Suppressor macrophage treated with lipopolysaccharide for 1 hour (primary cell): ENCODE results near the gene ESPNL.
A peak's percentile ranks its signal among the peaks of the same experiment; 100 is the strongest.

ENCODE experiments used
- DNase-seq, 3 donors: peaks; one replicate each; pipeline ENCODE4 v3.0.0-alpha.2; 2020 to 2022

ESPNL gene

DNA sequence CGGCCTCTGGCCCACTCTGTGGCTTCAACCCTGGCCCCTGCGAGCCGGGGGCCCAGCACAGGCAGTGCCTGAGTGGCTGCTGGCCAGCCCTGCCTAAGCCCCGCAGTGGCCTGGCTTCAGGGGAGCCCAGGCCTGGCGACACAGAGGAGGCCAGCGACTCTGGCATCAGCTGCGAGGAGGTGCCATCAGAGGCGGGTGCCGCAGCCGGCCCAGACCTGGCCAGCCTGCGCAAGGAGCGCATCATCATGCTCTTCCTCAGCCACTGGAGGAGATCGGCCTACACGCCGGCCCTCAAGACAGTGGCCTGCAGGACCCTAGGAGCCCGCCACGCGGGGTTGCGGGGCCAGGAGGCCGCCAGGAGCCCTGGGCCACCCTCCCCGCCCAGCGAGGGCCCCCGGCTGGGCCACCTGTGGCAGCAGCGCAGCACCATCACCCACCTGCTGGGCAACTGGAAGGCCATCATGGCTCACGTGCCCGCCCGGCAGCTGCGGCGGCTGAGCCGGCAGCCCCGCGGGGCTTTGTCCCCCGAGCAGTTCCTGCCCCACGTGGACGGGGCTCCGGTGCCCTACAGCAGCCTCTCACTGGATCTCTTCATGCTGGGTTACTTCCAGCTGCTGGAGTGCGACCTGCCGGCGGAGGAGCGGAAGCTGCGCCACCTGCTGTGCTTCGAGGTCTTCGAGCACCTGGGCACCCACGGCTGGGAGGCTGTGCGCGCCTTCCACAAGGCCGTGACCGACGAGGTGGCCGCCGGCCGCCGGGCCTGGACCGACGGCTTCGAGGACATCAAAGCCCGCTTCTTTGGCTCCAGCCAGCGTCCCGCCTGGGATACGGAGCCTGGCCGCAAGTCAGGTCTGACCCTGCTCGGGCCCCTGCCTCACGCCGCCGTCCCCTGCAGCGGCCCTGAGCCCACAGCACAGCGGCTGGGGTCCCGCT is 30.8 kb downstream of the ESPNL start:
- no peak for DNase-seq

DNA sequence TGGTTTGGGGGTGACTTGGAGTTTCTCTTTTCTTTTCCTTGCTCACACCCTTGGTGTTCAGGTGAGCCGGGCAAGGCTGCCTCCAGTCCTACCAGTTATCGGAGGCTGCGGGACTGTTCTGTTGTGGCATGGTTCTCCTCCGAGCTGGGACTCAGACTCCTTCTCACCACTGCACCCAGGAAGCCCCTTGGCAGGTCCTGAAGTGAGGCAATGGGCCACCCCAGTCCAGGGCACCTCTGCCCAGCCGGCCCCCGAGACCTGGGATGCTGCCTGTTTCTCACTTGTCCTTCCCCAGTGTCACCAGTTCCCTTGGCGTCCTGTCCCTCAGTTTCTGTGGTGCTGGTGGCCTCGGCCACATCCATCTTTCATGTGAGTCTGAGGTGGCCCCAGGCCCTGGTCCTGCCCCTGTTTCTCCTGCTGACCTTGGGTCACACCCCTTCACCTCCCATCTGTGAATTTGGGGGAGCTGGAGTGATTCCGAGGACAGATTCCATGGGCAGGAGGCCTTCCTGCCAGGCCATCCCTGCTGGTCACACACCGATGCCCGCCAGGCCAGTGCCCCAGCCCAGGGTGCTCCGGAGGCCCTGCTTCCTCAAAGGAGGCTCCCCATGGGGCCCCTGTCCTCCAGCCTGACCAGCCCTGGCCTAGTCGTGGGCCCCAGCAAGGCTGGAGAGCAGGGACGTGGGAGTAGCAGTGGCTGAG is 31.8 kb downstream of the ESPNL start:
- DNase-seq, result no peak

- no peak for DNase-seq
Measured at GRCh38 chr2:238132463-238133450, 32.6 kb downstream of the ESPNL start.

- no peak for DNase-seq
Measured at GRCh38 chr2:238133499-238134392, 33.6 kb downstream of the ESPNL start.

- DNase-seq, result no peak
Measured at GRCh38 chr2:238134393-238134785, 34.2 kb downstream of the ESPNL start.

GRCh38 chr2:238135601-238136150 is 35.5 kb downstream of the ESPNL start:
- no peak for DNase-seq

- DNase-seq, result peak in 2 of 3 donors; percentile 74 to 80
Measured at GRCh38 chr2:238136820-238137537, 36.8 kb downstream of the ESPNL start.

DNA sequence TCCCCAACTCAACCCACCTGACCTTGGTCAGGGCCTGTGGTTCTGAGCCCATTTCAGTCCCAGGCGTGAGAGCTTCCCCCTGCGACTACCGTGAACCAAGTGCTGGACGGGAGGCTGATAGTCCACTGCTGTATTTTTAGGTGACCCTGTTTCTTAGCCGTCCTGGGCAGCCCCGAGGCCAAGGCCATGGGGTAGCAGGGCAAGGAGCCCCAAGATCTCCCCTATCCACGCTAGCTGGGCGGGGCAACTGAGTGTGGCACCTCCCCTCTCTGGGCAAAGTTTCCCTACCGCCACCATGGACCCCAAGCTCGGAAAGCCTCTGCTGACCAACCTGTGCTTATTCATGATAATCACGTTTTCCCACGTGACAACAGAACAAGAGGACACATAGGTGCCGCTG is 37.7 kb downstream of the ESPNL start:
- no peak for DNase-seq

GRCh38 chr2:238138331-238139195 is 38.4 kb downstream of the ESPNL start, which contains the start of gene KLHL30:
TSS of gene KLHL30 (plus strand) at chr2:238138668. CDS start at chr2:238140755, 2,087 bp downstream.
- DNase-seq, result no peak

DNA sequence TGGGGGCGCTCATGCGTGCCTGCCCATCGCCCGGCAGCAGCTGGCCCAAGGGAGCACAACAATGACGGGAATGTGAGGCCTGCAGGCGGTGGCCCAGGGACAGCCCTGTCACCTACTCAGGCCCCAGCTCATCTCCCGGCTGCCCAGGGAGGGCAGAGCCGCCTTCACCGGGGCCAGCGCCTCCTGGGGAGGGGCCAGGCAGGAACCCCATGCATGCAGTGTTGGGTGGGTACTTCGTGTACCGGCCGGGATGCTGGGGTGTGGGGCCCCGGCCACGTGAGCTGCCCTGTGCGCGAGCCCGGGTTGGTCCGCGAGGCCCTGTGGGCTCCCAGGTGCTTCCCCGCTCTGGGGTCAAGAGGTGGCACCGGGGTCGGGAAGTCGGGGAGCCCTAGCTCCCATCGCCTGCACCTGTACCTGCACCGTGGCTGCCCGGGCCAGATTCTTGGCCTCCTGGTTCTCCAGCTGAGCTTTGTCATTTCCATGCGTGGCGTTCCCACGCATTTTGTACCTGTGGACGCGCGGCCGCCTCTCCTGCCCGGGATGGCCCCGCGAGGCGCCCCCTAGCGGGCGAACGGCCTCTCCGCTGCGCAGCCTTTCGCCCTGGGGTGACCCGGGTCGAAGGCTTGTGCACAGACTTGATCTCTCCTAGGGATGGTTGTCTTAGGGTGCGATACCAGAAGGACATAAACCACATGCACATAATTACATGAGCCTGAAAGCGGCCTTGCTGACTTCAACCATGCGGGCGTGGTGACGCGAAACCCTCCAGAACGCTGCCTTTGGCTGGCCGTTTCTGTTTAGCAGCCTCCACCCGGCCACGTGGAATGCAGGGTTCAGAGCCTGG is 39.3 kb downstream of the ESPNL start:
- DNase-seq, result peak in 2 of 3 donors; percentile 15 to 48

- no peak for DNase-seq
Measured at GRCh38 chr2:238140040-238140439, 39.9 kb downstream of the ESPNL start.

- DNase-seq, result no peak
Measured at GRCh38 chr2:238140721-238141540, 40.8 kb downstream of the ESPNL start.

DNA sequence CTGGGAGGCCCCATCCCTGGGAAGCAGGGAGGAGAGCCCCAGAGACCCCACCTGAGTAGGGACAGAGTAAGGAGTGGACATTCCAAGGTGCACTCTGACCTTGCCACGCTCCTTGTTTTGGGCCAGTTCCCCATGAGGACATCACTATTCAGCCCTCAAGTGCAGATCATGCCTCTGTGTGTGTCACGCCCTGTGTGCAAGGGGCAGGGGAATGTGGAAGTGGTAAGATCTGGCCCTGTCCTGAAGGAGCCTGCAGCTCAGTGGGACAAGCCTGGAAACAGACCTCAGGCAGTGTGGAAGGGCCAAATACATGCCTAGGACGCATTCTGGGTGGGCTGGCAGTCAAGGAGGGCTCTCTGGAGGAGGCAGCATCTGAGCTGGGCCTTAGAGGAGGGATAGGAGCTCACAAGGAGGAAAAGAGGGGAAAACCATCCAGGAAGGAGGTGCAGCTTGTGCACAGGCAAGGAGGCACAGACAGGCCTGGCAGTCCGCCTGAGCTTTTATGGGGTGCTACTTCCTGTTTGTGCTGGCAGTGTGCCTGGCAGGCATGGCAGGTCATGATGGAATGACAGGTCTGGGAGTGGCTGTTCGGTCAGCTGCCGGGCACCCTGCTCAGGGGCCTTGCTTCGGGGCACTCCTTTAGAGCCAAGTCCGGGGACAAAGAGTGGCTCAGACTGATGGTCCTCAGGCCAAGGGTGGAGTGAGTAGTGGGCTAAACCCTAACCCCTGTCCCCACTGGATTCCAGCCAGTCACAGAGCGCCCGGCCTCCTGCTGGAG is 41.6 kb downstream of the ESPNL start:
- peak; percentile 45 to 61 (median 55) for DNase-seq

GRCh38 chr2:238142382-238143205 is 42.5 kb downstream of the ESPNL start:
- no peak for DNase-seq

DNA sequence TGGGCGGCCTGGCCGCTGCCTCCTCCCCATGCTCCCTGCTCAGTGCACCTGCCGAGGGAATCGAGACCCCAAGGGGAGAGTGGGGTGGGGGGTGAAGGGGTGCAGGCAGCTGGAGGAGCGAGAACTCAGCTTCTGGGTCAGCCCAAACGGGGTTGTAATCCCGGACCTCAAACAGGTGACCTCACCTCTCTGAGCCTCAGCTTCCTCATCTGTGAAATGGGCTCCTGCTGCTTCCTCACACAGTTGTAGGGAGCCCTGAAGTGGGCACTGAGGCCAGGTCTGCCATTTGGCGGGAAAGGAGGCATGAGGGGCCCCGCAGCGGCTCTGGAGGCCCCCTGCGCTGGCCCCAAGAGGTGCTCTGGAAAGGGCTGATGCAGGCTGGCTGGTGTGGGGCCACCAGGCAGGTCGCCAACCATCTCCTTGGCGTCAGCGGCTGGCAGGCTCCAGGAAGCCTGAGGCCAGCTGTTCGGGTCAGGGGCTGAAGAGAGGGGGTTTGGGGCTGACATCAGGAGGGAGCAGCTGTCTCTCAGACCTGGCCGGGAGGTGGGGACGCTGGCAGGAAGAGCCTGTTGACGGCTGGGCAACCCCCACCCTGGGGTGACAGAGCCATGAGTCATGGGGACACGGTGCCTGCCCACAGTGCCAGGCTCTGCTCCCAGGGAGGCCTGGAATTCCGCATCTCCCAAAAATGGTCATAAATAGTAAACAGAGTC is 43.3 kb downstream of the ESPNL start:
- DNase-seq, result peak; percentile 64 to 68 (median 68)
